Activated CD8-positive, alpha-beta memory T cell treated with anti-CD3 and anti-CD28 coated beads for 1 hour (primary cell): ENCODE data around the gene KIF15.

Experiments used
- DNase-seq, 2 donors: peaks; one replicate each; pipeline ENCODE4 v3.0.0-alpha.2; 2020; ENCODE audit warnings: low read depth in 1 of 2; ENCODE audit errors: extremely low read depth in 1 of 2

KIF15 gene

DNA sequence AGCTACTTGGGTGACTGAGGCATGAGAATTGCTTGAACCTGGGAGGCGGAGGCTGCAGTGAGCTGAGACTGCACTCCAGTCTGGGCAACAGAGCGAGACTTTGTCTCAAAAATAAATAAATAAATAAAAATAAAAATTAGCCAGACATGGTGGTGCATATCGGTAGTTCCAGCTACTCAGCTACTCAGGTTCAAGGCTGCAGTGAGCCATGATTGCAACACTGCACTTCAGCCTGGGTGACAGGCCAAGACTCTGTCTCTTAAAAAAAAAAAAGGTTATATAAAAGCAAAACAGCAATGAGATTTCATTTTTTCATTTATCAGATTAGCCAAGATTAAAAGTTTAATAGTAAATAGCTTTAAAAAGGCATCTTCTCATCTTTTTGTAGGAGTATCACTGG is 115.7 kb downstream of the KIF15 start:
- DNase-seq: no peak

DNA sequence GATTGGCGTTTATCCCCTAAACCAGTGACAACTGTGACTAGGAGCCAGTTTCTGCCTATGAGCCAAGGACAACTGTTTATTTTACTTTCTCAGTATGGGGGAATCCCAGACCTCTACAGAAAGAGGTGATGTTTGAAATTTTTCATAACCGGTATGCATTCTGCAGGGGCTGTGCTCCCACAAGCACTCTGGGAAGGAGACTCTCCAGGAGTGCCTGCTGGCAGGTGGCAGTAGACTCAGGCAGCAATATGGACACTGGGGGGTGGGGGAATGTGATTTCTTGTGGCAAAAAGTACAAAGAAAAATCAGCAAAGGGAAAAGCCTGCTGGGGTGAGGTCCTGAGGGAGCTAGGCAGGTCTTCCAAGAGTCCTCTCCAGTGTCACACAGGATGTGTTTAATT is 118.7 kb downstream of the KIF15 start:
- no peak for DNase-seq

DNA sequence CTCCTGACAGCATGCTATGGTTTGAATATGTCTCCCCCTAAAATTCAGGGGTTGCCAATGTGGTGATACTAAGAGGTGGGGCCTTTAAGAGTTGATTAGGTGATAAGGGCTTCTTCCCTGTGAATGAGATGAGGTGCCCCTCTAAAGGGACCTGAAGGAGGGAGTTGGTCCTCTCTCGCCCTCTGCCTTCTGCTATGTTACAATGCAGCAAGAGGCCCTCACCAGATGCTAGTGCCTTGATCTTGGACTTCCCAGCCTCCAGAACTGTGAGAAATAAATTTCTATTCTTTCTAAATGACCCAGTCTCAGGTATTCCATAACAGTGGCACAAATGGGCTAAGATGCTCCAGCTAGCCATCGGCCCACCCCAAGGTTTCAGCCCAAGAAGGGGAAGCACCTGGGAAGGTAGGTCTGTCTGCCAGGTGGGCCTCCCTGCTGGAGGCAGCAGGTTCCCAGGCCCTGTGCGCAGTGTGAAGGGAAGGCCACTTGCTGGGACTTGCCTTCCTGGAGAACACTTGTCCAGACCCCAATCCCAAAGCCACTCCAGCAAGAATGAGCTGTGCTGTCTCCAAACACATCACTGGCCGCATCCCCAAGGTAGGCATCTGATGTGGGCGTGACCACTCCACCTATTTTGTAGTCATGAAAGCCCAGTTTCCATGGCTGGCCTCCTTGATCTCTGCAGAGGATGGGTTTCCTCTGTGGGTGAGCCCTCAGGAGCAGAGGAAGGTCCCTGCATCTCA is 121.8 kb downstream of the KIF15 start:
- DNase-seq: no peak

DNA sequence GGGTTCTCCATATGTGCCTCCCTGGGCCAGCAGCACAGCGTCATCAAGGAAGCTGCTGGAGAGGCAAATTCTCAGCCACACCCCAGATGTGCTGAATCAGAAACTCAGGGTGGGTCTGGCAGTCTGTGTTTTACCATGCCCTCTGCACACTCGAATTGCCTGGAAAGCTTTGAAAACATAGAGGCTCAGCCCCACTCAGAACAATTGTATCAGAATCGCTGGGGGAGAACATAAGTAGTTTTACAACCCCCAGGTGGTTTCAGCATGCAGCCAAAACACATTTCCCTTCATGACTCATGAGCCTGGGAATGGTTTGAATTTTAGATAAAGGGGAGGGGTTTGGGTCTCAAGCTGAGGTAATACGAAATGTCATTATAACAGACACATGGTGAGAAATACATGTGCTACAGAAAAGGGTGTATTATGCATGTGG is 122.4 kb downstream of the KIF15 start:
- no peak for DNase-seq

DNA sequence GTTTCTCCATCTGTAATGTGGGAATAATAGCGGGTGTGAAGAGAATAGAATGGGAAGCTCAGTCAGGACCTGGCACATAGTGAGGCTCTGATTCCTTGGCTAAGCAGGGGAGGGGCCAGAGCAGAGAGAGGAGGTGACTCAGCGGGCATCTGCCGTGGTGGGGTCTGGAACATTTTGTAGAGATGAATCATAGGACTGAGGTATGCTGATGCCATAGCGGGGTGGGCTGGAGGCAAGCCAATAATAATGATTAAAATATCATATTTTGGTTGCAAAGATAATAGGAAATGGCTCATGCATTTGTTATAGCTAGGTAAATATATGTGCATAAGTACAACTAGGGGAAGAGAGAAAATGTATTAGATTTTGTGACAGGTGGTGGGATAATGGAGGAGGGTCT is 124.0 kb downstream of the KIF15 start:
- no peak for DNase-seq

DNA sequence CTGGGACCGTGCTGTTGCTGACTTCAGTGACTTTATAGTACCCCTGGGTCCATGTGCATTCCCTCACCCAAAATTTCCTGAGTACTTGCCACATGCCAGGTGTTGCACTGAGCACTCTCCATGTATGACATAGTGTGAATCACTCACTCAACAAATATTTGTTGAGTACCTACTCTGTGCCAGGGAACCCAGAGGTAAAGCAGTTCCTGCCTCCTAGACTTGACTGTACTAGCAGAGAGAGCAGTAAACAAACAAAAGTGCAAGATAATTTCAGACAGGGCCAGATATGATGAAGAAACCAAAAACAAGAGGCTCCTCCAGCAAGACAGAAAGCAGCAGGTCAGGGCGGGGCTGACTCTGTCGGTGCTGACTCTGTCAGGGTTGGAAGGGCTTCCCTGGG is 125.0 kb downstream of the KIF15 start:
- no peak for DNase-seq

DNA sequence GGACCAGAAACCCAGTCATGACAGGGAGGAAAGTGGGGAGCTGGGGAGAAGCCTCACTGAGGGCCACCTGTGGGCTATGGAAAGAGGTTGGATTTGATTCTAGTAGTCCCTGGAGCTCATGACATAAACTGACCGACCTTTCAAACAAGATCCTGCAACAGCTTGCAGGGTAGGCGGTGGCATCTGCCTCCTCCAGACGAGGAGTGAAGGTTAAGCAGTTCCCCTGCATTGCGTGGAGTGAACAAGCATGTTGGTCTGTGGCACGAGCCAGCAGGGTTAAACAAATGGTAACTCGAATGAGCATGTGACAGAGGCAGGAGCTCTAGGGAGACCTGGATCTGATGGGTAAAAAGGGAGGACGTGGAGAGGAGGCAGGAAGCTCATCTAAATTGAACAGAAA is 125.5 kb downstream of the KIF15 start:
- DNase-seq: no peak

DNA sequence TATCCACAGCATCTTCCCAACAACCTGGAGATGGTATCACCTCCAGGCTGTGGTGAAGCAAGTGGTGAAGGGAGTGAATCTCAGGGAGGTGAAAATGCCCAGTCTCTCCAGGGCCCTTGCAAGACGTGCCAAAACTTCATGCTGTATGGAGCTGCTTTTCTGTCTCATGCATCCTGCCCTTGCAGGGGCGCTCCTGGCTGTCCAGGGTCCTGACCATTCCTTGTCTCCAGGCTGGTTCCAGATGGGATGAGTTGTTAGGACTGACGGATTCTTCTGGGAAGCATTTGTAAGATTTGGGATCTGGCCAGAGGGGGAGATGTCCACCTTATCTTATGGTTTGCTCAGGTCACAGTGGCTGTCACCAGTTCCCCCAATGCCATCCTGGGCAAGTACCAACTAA is 128.7 kb downstream of the KIF15 start:
- DNase-seq: no peak

DNA sequence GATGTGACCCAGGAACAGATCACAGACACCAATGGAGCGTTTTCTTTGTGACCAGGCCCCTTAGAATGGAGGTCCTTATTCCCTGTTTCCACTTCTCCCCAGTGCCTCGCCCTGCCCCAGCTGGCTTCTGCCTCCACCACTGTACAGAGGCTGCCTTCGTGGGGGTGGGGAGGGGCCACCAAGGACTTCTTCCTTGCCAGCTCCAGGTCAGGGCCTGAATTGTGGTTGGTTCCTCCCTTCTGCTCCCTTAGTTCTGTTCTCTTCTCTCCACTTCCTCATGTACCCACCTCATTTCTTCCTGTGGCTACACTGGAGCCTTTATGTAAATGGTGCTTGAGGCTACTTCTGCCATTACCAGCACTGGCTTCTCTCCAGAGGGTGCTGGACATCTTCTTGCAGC is 129.3 kb downstream of the KIF15 start:
- no peak for DNase-seq

DNA sequence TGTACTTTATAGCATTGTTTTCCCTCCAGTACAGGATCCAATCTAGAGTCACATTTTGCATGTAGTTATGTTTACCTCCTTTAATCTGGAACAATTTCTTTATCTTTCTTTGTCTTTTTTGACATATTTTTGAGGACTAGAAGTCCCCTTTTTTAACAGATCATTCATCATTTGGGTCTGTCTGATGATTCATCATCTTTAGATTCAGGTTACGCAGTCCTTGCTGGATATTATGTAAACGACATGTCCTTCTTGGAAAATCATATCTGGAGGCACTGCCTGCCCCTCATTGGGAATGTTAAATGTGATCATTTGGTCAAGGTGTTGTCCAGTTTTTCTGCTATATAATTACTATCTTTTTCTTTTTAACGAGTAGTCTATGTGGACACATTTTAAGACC is 131.1 kb downstream of the KIF15 start:
- DNase-seq: no peak

DNA sequence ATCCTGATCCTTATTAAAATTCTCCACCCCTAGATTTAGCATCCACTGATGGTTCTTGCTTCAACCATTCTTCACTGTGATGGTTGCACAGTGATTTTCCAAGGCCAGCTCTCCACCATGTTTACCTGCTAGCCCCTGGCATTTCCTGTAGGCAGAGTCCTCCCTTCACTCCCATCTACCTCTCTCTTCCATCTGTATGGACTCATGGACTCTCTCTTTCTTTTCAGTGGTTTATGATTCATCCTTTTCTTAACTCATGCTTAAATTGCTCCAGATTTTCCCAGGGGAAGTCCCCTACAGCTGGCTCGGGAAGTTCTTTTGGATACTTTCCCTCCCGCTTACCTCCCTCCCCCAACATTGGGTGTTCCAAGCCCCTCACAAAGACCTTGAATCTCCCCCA is 131.5 kb downstream of the KIF15 start:
- no peak for DNase-seq

DNA sequence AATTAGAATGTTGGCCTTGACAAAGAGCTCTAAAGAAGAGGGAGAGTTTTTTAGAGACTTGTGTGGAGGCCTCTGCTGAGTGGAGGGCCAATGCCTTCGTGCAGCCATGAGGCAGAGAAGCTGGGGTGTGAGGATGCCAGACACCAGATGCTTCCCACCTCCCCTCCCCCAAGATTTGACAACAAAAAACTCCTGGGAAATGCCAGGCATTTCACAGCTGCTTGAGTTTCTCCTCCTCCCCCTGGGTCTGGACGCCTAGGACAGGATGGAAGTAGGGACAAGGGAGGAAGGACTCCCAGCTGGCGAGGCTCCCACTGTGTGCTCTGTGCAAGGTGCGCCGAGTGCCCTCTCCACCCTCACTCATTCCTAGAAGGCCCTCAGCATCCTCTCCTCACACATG is 132.9 kb downstream of the KIF15 start:
- DNase-seq: no peak

DNA sequence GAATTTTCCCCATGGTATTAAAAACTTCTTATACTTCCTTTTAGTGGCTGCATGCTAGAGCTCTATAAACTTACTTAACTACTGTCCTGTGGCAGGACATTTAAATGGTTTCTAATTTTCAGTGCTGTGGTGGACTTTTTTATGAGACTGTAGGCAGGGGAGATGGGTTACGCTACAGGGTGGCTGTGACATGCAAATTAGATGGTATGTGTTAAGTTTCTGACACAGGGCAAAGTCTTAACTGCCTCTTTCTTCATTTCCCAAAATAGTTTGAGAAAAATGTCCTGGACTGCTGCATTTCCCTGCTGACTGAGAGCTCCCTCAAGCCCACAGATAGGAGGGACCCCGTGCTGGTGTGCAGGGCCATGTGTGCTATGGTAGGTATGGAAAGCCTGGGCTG is 134.8 kb downstream of the KIF15 start:
- DNase-seq: no peak

DNA sequence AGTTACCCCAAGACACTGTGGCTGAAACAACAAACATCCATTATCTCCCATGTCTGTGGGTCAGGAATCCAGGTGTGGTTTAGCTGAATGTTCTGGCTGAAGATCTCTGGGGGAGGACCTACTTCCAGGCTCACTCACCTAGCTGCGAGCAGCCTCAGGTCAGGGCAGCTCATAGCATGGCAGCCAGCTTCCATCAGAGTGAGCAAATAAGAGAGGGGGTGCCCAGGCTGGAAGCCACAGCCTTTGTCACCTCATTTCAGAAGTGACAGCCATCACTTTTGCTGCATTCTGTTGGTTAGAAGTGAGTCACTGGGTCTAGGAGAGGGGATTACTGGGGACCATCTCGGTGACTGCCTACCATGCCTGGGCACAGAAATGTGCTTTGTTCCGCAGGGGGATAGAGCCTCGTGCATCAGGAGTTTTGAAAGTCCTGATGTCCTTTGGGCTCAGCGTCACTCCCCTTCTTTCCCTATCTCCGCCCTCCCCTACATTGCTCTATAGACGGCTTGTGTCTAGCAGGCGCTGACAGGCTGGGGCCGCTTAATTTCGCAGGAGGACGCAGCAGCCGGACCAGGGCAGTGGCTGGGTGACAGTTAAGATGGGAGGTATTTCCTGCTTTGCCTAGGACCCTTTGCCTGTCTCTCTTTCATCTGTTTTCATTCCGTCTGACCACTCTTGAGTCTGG is 138.2 kb downstream of the KIF15 start:
- DNase-seq: no peak

DNA sequence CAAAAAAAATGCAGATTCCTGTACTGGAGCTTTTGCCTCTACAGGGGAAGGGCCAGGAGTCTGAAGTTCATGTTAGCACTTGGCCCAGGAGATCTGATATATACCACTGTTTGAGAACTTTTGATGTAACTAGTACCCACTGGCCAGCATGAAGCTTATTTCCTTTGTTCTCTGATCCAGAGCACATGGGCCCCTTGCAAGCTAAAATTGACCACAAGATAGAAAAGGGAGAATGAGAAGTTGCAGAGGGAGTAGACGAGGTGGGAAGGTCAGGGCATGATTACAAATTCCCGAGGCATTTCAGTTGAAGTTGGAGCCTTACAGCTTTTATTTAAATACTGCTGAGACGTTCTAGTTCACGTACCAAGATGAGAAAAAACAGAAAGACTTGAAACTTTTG is 141.0 kb downstream of the KIF15 start:
- DNase-seq: no peak
